Natural killer cell (primary cell): ENCODE results near the gene BBLN. TPM values are rescaled to one million over a fixed set of nuclear protein-coding genes. Genes with fewer than 3 reads are reported as not detected.

Source experiments
- ATAC-seq, 3 donors: fragments of 150-1000 bp in 2 of 3; fragments of 200-7000 bp in 1 of 3; cut with Tn5 transposase; 1 replicate in 1 of 3; 2 replicates in 2 of 3; pipeline ENCODE4 v1.10.0; 2021; ENCODE audit warnings: mild to moderate bottlenecking in 2 of 3, moderate library complexity in 2 of 3
- DNase-seq, 2 donors: peaks; one replicate each; pipeline versions ENCODE4 v3.0.0 to v3.0.0-alpha.2; 2013 to 2021; ENCODE audit warnings: mixed read lengths in 1 of 2
- H3K27ac ChIP-seq: one replicate; pipeline ENCODE4 v1.5.1; 2013; ENCODE audit warnings: mild to moderate bottlenecking, low read length
- H3K27me3 ChIP-seq: one replicate; pipeline ENCODE4 v1.6.1; 2013; ENCODE audit warnings: low read length; ENCODE audit not compliant: control insufficient read depth, insufficient read depth
- H3K36me3 ChIP-seq: one replicate; pipeline ENCODE4 v1.6.1; 2013; ENCODE audit warnings: low read length; ENCODE audit not compliant: control insufficient read depth, insufficient read depth
- H3K4me1 ChIP-seq: one replicate; pipeline ENCODE4 v1.6.1; 2013; ENCODE audit warnings: low read length; ENCODE audit not compliant: control insufficient read depth, insufficient read depth
- H3K4me3 ChIP-seq: one replicate; pipeline ENCODE4 v1.5.1; 2013; ENCODE audit warnings: low read length
- H3K9me3 ChIP-seq: one replicate; pipeline ENCODE4 v1.6.1; 2013; ENCODE audit warnings: low read length; ENCODE audit not compliant: control insufficient read depth, insufficient read depth
- H3K27ac Mint-ChIP-seq, 2 donors: one replicate each; pipeline ENCODE4 v1.8.0; 2022; ENCODE audit warnings: mild to moderate bottlenecking in 2 of 2, mixed read lengths in 2 of 2, moderate library complexity in 1 of 2
- H3K27me3 Mint-ChIP-seq, 2 donors: one replicate each; pipeline ENCODE4 v1.8.0; 2022; ENCODE audit warnings: low read depth in 2 of 2, mixed read lengths in 2 of 2
- H3K36me3 Mint-ChIP-seq: one replicate; pipeline ENCODE4 v1.8.0; 2022; ENCODE audit warnings: mixed read lengths
- H3K4me1 Mint-ChIP-seq, 2 donors: one replicate each; pipeline ENCODE4 v1.8.0; 2022; ENCODE audit warnings: mixed read lengths in 2 of 2
- H3K4me3 Mint-ChIP-seq: one replicate; pipeline ENCODE4 v1.8.0; 2022; ENCODE audit warnings: mild to moderate bottlenecking, moderate library complexity, mixed read lengths
- H3K9me3 Mint-ChIP-seq, 2 donors: one replicate each; pipeline ENCODE4 v1.8.0; 2022; ENCODE audit warnings: mixed read lengths in 2 of 2
- WGBS: methylation state at CpG from one replicate; pipeline ENCODE4 v1.1.7; 2013; ENCODE audit warnings: missing lambda C conversion rate; ENCODE audit not compliant: insufficient coverage; 5-methylcytosine and 5-hydroxymethylcytosine counted together
- intact Hi-C: fragments of 100-400 bp; cut with micrococcal nuclease; formaldehyde crosslinking; loops from one replicate; pipeline ENCODE4 v1.14.2; 2022
- total RNA-seq, 4 donors: library from RNA; stranded (reverse); fragments of 120-200 nt in 1 of 4; gene quantifications; one replicate each; pipeline versions ENCODE4 v1.2.3 to v1.2.4, GENCODE V29; 2013 to 2022
- TF ChIP-seq, protein P1 (sequence below): fragments of 200-600 bp; IDR thresholded peaks from one replicate; pipeline ENCODE4 v1.8.0; 2022; ENCODE audit warnings: antibody characterized with exemption

BBLN gene
- total RNA-seq, 3 donors from 2014 or later (not counting 1 experiment from before 2014, with no cell fraction given), result 61.8 to 74.0 (median 69.3) TPM

DNA sequence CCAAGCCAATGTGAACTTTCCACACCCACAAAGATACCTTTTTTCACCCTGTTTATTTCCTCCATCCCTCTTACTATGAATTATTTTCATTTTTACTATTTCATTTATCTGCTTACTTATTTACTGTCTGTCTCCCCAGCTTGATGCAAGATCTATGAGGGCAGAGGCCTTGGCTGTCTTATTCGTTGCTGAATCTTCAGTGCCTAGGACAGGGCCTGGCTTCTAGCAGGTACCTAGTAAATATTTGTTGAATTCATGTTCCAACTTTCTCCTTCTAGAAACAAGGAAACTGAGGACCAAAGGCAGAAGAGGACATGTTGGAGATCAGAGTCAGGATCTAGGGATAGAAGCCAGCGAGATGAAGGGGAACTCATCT, 42.6 kb downstream of the BBLN start:
- Histone ChIP-seq H3K27me3 (peaks cover 13% of the 10 kb centered on the region), H3K27ac (no peak overlapping the region), H3K4me3 (no peak overlapping the region), H3K36me3 (no peaks in the 10 kb centered on the region), H3K4me1 (peaks cover 13% of the 10 kb centered on the region), H3K9me3 (no peaks in the 10 kb centered on the region)
- intact Hi-C loops, result loop anchor here (1.0 kb wide), 1 partner anchor 11 kb away; the partner anchor contains the start of gene CIZ1
- 43% methylated on average over 2 of the region's 2 CpGs for whole genome bisulfite sequencing
- ATAC-seq (no peak), DNase-seq (no peak)
- no peaks in the 10 kb centered on the region for H3K9me3 Mint-ChIP-seq
- H3K4me3 Mint-ChIP-seq, result peak overlapping the region; percentile 73
- H3K27me3 Mint-ChIP-seq, result peaks cover 14 to 22% of the 10 kb centered on the region in 2 donors
- H3K27ac Mint-ChIP-seq, result peak overlapping the region in 1 of 2 donors; percentile 39
- TF ChIP-seq, protein P1, sequence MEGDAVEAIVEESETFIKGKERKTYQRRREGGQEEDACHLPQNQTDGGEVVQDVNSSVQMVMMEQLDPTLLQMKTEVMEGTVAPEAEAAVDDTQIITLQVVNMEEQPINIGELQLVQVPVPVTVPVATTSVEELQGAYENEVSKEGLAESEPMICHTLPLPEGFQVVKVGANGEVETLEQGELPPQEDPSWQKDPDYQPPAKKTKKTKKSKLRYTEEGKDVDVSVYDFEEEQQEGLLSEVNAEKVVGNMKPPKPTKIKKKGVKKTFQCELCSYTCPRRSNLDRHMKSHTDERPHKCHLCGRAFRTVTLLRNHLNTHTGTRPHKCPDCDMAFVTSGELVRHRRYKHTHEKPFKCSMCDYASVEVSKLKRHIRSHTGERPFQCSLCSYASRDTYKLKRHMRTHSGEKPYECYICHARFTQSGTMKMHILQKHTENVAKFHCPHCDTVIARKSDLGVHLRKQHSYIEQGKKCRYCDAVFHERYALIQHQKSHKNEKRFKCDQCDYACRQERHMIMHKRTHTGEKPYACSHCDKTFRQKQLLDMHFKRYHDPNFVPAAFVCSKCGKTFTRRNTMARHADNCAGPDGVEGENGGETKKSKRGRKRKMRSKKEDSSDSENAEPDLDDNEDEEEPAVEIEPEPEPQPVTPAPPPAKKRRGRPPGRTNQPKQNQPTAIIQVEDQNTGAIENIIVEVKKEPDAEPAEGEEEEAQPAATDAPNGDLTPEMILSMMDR, result no peak
- no peaks in the 10 kb centered on the region for H3K36me3 Mint-ChIP-seq
- H3K4me1 Mint-ChIP-seq, result peaks cover 5 to 8% of the 10 kb centered on the region in 2 donors

DNA sequence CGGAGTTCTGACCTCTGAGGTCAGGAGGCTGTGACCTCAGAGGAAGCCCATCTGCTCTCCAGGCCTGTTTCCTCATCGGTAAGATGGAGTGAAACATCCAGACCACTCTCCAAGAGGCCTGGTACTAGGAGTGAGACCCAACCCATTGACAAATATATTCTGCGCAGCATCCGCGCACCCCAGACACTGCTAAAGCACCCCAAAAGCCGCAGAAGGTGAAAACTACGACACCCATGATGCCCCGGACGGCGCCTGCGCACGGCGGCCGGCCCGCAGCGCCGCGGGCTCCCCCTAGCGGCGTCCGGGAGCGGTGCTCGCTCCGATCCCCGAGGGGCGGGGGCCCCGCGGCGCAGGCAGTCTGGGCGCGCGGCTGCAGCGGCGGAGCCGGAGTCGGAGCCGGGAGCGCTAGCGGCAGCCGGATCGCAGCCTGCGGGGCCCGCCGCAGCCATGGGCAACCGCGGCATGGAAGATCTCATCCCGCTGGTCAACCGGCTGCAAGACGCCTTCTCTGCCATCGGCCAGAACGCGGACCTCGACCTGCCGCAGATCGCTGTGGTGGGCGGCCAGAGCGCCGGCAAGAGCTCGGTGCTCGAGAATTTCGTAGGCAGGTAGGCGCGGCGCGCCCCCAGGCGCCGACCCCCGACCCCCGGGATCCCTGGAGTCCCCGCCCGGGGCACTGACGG, 43.1 kb downstream of the BBLN start, which contains the start of gene DNM1:
TSS of gene DNM1 (plus strand) at position 356 of the 683 bp plus-strand sequence. CDS start at position 448, 92 bp downstream.
- H3K27ac ChIP-seq, result no peak within 1 kb of the TSS
- TF ChIP-seq, protein P1, result peak; percentile 92
- H3K27me3 ChIP-seq, result peaks cover 13% of the 10 kb centered on the region
- DNase-seq (peak; percentile 75 to 91), ATAC-seq (peak; percentile 98 to 99 (median 99))
- H3K36me3 ChIP-seq, result no peaks in the 10 kb centered on the region
- Mint-ChIP-seq H3K9me3 (no peaks in the 10 kb centered on the region), H3K4me3 (peak within 1 kb of the TSS; percentile 73), H3K36me3 (no peaks in the 10 kb centered on the region), H3K27me3 (peaks cover 15 to 22% of the 10 kb centered on the region in 2 donors), H3K27ac (peak within 1 kb of the TSS in 1 of 2 donors; percentile 39), H3K4me1 (peaks cover 5 to 8% of the 10 kb centered on the region in 2 donors)
- H3K9me3 ChIP-seq, result no peaks in the 10 kb centered on the region
- intact Hi-C loops, result loop anchor here (1.0 kb wide), 1 partner anchor 12 kb away; the partner anchor contains the start of gene CIZ1
- under 1% methylated on average over 72 of the region's 72 CpGs for WGBS
- H3K4me1 ChIP-seq, result peaks cover 13% of the 10 kb centered on the region
- peak within 1 kb of the TSS; percentile 28 for H3K4me3 ChIP-seq

DNA sequence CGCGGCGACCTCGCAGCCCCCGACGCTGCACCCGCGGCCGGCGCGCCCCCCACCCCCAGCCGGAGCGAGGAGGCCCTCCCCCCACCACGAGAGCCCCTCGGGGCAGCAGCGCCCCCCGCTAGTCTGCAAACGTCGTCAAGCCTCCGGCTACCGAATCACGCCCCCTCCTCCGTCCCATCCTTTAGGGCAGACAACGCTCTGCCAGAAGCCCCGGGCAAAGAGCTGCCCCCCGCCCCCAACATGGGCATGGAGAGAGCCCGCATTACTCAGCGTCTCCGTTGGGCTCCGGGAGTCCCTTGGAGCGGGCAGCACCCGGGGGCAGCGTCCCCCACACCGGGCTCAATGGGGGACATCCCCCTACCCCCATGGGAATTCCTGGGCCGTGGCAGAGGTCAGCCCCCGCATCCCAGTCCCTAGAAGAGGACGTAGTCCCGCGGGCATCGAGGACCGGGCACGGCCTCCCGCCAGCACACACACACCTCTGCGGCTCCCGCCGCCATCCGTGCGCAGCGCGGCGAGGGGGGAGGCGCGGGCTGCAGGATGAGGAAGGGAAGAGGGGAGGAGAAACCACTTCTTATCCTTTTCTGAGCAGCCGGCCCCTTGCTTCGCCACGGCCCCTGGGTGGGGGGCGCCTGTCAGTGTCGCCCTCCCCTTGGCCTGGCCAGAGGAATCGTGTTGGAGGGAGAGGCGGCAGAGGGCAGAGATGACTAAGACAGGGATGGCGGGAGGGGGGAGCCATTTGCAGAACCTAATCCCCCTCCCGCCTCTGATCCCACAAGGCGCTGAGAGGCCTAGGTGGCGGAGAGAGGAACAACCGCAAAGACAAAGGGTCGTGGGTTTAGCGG, 43.9 kb downstream of the BBLN start:
- Mint-ChIP-seq H3K36me3 (no peaks in the 10 kb centered on the region), H3K4me1 (peaks cover 5 to 8% of the 10 kb centered on the region in 2 donors), H3K27ac (no peak overlapping the region), H3K4me3 (peak overlapping the region; percentile 71), H3K27me3 (peaks cover 21 to 28% of the 10 kb centered on the region in 2 donors), H3K9me3 (no peaks in the 10 kb centered on the region)
- intact Hi-C loops, result loop anchor here (1.0 kb wide), 1 partner anchor 13 kb away; the partner anchor contains the start of gene CIZ1
- Histone ChIP-seq H3K9me3 (no peaks in the 10 kb centered on the region), H3K36me3 (no peaks in the 10 kb centered on the region), H3K27ac (no peak overlapping the region), H3K4me3 (peak overlapping the region; percentile 23), H3K27me3 (peaks cover 13% of the 10 kb centered on the region), H3K4me1 (peaks cover 13% of the 10 kb centered on the region)
- WGBS, result under 1% methylated on average over 54 of the region's 67 CpGs
- TF ChIP-seq, protein P1, result no peak
- DNase-seq (peak in 1 of 2 donors; percentile 46), ATAC-seq (peak in 1 of 3 donors; percentile 21)
